HG03354 (cell line): ENCODE results near the gene DROSHA.
A peak's percentile ranks its signal among the peaks of the same experiment; 100 is the strongest.
"Not testable (repeated sequence)": the region's sequence is repeated elsewhere in the genome, so short reads cannot be mapped to it uniquely, and the experiment has no call there.

ENCODE experiments used
- ATAC-seq: cut with Tn5 transposase; IDR thresholded peaks from one replicate; pipeline ENCODE4 v1.9.1; 2021; ENCODE audit warnings: mild to moderate bottlenecking; ENCODE audit not compliant: unreplicated experiment, poor library complexity, severe bottlenecking

The DROSHA gene, protein sequence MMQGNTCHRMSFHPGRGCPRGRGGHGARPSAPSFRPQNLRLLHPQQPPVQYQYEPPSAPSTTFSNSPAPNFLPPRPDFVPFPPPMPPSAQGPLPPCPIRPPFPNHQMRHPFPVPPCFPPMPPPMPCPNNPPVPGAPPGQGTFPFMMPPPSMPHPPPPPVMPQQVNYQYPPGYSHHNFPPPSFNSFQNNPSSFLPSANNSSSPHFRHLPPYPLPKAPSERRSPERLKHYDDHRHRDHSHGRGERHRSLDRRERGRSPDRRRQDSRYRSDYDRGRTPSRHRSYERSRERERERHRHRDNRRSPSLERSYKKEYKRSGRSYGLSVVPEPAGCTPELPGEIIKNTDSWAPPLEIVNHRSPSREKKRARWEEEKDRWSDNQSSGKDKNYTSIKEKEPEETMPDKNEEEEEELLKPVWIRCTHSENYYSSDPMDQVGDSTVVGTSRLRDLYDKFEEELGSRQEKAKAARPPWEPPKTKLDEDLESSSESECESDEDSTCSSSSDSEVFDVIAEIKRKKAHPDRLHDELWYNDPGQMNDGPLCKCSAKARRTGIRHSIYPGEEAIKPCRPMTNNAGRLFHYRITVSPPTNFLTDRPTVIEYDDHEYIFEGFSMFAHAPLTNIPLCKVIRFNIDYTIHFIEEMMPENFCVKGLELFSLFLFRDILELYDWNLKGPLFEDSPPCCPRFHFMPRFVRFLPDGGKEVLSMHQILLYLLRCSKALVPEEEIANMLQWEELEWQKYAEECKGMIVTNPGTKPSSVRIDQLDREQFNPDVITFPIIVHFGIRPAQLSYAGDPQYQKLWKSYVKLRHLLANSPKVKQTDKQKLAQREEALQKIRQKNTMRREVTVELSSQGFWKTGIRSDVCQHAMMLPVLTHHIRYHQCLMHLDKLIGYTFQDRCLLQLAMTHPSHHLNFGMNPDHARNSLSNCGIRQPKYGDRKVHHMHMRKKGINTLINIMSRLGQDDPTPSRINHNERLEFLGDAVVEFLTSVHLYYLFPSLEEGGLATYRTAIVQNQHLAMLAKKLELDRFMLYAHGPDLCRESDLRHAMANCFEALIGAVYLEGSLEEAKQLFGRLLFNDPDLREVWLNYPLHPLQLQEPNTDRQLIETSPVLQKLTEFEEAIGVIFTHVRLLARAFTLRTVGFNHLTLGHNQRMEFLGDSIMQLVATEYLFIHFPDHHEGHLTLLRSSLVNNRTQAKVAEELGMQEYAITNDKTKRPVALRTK (N-terminal part only)

DNA sequence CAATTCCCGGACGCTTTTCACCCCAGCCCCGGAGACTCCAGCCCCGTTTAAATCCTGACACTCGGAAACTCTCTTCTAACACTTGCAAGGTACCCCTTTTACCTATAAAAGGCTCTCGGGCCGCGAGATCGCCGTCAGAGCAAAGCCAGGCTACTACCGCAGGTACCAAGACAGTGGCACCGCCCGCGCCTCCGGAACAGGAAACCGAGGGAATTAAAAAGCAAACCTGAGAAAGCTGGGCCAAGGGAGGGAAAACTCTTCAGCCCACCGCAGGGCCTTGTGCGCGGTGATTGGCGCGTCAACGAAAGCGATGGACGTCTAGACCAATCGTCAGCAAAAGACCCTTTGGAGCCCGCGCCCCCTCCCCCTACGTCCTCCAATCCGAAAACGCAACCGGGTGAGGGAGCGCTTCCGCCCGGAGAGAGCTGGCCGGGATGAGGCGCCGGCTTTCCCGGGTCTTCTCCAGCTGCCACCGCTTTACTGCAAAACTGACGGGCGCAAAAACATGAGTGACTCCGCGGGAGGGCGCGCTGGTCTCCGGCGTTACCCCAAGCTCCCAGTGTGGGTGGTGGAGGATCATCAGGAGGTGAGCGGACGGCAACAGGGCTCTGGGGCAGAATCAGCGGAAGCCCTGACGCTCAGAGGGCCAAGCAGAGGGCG lies at the start of gene DROSHA, which contains the start of gene C5orf22:
Gene DROSHA (minus strand): TSS at position 206 of the 660 bp plus-strand sequence. CDS start 3,034 bp downstream, outside the sequence.
Gene C5orf22 (plus strand): TSS at position 414 of the 660 bp plus-strand sequence. CDS start 92 bp downstream, at position 506.
- peak; percentile 95 for ATAC-seq

DNA sequence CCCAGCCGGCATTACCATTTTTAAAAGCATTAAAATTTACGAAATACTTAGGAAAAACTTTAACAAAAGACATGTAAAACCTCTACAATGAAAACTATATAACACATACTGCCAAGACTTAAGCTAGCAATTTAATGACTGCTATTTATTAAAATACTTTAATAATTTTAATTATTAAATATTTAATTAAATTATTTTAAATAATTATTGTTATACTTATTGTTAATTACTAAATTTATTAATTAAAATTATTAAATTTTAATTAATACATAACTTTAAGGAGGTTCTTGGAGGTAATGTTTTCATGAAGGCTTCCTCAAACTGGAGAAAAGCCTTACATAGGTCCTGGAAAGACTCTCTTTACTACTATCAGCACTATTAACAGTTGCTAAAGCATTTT lies 47.7 kb upstream of the DROSHA start:
- no peak for ATAC-seq

DNA sequence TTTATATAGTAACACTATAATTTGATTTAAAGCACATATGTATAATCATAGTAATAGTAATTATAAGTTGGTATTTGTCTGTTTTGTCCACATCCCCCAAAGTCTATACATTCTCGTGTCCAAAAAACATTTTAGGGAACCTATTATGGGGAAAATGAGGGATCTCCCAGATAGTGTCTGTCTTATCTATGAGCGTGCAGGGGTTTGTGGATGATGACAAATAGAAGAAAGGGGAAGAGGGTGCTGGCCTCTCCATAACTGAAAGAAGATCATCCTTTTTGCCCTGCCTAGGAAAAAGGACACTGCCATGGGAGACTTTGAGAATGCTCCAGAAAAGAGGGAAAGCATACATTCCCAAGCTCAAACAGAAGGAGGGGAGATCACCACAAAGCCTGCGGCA lies 45.5 kb upstream of the DROSHA start:
- ATAC-seq = no peak

DNA sequence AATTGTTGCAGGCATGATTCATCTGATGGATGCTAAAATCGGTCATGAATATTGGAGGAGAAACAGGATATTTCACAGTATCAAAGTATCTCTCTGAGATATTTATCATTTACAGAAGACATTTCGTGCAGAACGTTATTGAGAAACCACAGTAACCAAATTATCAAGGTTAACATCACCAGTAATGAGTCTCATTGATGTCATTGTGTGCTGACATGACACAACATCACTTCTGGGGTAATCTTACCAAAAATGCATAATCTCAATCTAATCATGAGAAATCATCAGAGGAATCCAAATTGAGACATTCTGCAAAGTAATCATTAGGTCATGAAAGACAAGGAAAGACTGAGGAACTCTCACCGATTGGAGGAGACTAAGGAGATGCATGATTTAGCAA lies 42.9 kb upstream of the DROSHA start:
- no peak for ATAC-seq

DNA sequence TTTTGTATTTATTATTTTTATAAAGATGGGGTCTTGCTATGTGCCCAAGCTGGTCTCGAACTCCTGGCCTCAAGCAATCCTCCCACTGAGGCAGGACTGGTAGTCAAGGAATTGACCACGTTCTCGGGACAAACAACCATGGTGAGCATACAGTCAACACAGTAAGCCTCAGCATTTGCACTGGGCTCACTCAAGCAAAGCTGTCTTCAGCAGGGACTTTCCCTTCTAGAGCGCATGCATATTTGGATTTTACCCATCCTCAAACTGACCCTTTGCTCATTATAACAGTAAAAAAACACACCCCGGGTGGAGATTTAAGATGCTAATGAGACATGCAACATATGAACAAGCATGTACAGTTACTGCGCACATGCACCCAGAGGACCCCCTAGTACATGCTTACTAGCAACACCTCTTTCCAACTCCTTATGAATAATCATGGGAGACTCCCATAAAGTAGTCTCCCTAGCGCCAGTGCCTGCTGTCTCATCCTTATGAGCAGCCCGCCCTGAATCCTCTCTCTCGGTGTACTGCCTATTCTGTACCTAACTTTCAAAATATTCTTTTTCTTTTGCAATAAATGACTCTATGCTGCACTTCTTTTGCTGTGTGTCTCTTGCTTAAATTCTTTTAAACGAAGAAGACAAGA lies 41.7 kb upstream of the DROSHA start:
- ATAC-seq = peak; percentile 66

DNA sequence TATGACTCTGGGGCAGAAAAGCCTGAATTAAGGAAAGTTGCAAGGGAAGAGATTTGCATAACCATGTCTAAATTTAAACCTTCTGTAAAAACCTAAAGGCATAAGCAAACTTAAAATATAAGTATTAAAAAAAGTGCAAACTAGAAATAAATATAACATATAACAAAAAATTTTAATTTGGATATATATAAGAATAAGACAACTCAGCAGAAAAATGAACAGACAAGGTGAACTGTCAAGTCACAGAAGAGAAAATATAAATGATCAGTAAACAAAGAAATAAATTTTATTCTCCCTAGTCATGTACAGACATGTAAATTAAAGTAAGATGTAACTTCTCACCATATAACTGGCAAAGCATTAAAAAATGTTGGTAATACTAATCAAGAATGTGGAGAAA lies 37.2 kb upstream of the DROSHA start:
- ATAC-seq = no peak

DNA sequence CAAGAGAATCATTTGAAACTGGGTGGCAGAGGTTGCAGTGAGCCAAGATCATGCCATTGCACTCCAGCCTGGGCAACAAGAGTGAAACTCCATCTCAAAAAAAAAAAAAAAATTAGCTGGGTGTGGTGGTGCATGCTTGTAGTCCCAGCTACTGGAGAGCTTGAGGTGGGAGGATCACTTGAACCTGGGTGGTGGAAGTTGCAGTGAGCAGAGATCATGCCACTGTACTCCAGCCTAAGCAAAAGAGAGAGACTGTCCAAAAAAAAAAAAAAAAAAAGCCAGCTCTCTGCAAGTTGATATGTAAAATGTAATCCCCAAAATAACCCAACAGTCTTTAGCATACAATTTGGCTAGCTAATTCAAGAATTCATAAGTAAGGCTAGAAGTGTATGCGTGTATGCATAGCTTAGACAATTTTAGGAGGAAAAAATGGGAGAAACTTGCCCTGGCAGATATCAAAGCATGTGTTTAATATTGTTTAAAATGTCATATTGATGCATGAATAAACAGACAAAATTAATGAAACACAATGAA lies 36.5 kb upstream of the DROSHA start:
- ATAC-seq = no peak

DNA sequence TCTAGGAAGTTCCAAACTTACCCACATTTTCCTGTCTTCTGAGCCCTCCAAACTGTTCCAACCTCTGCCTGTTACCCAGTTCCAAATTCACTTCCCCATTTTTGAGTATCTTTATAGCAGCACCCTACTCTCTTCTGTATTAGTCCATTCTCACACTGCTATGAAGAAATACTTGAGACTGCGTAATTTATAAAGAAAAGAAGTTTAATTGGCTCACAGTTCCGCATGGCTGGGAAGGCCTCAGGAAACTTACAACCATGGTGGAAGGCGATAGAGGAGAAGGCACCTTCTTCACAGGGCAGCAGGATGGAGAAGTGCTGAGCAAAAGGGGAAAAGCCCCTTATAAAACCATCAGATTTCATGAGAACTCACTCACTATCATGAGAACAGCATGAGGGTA lies 34.5 kb upstream of the DROSHA start:
- not testable (repeated sequence) for ATAC-seq

DNA sequence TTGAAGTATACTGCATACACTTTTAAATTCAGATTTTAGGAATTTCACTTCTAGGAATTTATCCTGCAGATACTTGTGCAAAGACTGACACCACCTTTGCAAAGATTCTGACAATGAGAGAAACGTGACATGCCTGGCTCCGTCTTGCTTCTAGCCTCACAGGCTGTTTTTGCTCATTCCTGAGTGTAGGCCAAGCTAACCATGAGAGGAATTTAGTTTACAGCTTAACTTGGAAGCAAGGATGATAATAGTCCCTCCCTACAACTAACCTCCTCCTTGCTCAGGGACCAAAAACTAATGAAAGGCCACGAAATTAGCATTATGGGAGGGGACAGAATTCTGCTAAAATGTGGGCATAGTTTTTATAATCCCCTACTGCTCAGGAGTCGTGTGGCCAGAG lies 31.3 kb upstream of the DROSHA start:
- ATAC-seq = no peak

DNA sequence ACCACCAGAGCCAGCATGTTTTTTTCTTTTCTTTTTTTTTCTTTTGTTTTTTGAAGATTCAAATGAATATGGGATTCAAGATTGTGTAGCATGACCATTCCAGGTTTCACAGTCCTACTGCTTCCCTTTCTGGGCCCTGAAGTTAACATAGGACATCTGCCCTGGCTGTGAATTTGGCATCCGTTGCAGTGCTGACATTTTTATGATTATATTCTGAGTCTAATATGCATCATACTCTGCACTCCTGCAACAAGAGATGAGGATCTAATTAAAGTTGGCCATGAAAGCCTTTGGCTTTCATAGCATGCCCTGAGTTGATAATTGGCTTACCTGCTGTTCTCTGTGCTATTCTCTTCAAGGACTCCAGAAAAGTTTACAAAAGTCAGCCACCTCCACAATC lies 30.1 kb upstream of the DROSHA start:
- ATAC-seq = no peak

DNA sequence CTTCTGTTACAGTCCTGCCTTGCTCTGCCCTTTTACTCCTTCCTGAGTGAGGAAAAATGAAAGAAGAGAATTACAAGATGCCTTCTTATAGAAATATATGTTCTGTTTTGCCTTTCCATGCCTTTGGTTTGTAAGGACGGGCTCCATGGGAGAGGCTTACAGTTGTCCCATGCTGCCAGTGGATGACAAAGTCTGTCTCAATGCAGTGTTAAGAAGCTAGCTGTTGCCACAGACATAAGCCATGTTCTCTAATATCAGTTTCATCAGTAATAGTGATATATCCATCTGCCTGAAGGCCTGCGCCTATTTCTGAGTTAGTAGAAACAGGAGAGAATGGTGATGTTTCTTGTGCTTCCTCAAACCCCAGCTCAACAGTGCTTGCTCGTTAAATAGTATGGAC lies 28.0 kb upstream of the DROSHA start:
- ATAC-seq = no peak

DNA sequence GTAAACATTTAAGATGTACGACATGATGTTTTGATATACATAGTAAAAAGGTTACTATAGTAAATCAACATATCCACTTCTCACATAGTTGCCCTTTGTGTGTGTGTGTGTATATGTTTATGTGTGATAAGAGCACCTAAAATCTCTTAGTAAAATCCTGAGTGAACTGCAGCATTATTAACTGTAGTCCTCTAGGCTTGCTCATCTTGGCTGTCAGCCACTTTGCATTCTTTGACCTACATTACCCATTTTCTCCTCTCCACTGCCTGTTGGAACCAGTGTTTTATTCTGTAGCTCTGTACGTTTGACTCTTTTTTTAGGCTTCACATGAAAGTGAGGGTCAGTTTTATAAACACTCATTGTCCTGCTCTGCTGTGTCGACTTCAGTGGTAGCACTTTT lies 24.6 kb upstream of the DROSHA start:
- no peak for ATAC-seq

DNA sequence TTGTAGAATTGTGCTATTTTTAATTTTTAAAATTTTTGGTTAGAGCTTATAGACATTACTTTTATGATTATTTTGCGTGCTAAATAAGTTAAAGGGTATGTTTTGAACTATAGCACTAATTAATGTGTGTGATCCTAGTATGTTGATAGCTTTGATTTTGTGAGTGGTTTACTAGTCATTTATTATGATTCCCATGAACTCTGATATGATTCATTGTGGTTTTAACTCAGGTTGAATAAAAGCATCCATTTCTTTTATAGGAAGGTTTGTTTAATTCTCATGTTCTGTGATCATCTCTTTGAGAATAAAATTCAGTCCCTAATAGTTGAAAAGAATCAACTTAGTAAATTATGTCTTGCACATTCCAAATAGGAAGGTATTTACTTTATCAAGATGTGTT lies 22.7 kb upstream of the DROSHA start:
- no peak for ATAC-seq

DNA sequence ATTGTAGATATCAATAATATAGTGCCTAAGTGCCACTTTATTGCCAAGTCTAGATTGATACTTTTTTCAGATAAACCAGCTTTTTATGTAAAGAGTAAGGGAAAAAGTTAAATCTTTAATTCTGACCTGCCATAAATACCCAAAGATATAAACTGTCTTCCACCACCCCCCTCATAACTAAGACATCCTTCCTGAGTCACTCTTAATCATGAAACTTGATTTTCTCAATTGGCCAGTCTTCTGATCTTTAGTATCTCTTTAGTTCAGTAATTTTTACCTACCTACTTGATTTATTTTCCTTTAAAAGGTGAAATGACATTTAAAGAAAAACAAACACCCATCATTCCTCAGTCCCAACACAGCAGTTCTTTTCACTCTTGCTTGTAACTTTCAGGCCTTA lies 22.0 kb upstream of the DROSHA start:
- no peak for ATAC-seq

DNA sequence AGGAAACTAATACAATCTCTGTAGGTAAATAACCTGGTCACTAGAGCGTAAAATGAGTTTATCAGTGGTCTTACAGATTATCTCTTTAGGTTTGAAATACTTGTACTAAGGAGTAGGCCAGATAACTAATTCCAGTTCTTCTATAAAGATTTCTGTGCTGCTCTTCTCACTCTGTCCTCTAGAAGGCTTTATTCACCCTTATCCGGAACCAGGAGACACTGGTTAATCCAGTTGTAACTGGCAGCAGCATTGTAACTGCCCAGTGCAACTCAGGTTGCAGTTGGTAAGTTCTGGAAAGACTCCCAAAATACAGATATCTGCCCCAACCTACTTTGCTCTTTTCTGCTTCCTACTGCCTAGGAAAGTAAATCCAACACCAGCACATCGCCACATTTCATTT lies 20.0 kb upstream of the DROSHA start:
- no peak for ATAC-seq

DNA sequence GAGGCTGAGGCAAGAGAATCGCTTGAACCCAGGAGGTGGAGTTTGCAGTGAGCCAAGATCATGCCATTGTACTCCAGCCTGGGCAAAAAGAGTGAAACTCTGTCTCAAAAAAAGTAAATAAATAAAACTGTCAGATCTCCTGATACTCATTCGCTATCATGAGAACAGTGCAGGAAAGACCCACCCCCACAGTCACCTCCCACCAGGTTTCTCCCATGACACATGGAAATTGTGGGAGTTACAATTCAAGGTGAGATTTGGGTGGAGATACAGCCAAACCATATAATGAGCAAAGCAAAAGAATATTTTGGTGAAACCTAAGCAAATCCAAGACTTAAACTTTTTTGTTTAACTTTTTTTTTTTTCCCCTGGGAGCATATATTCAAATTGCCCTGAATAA lies 17.2 kb upstream of the DROSHA start:
- ATAC-seq = not testable (repeated sequence)

DNA sequence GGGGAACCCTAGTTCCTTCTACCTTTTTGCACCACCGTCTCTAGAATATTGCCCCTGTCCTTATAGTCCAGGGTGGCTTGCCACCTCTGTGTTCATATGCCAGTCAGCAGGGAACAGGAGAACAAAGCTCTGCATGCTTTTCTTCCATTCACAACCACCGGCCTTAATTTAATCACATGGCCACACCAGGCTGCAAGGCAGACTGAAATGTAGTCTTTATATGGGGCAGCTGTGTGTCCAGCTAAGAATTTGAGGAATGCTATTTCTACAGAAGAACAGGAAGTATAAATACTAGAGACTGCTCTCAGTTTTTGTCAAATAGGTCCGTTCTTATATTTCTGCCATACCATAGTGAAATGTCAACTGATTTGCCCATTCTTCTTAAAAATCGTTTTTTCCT lies 6.0 kb upstream of the DROSHA start:
- no peak for ATAC-seq

DNA sequence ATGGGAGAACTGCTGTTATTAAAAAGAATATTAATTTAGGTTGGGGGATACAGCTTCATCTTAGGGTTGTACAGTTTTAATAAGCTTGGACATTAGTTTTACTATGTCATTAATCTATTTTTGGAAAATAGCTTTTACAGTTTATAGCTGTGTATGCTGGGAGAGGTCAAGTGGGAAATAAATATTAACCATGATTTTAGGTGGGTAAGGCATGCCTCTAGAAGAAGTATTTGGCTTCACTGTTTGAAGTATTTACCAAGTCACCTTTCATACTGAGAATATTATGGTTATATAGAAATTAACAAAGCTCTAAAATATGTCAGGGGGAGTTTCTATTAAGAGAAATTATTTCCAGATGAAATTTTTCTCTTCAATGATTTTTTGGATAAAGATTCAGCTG lies 5.5 kb upstream of the DROSHA start:
- ATAC-seq = no peak

DNA sequence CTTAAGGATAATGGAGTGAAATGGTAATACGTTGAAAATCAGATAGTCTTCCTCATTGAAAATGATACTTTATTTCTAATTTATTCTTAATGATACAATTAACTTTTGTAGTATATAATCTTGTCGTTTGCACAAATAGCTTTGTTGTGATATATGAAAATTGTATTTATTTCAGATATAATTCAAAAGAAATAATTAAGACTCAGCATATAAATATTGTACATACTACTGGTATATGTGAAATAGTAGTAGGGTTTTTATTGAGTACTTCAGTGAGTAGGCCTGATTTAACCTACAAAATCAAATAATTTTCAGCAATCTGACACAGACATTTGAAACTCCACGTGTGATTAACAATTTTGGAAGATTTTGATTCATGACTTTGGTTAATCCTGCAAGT lies 5.0 kb upstream of the DROSHA start:
- ATAC-seq = no peak
